GM12891 (cell line): ENCODE results near the gene SP100.

Source experiments
- POLR2A ChIP-seq: IDR thresholded peaks from 2 replicates; pipeline ENCODE4 v1.6.1; 2011; ENCODE audit warnings: low read depth, low read length, control low read depth
- POLR2AphosphoS5 ChIP-seq: IDR thresholded peaks from 2 replicates; pipeline ENCODE4 v1.6.1; 2011; ENCODE audit warnings: low read depth, low read length, control low read depth
- TAF1 ChIP-seq: IDR thresholded peaks from 2 replicates; pipeline ENCODE4 v1.6.1; 2011; ENCODE audit warnings: low read depth, low read length, control low read depth

DNA sequence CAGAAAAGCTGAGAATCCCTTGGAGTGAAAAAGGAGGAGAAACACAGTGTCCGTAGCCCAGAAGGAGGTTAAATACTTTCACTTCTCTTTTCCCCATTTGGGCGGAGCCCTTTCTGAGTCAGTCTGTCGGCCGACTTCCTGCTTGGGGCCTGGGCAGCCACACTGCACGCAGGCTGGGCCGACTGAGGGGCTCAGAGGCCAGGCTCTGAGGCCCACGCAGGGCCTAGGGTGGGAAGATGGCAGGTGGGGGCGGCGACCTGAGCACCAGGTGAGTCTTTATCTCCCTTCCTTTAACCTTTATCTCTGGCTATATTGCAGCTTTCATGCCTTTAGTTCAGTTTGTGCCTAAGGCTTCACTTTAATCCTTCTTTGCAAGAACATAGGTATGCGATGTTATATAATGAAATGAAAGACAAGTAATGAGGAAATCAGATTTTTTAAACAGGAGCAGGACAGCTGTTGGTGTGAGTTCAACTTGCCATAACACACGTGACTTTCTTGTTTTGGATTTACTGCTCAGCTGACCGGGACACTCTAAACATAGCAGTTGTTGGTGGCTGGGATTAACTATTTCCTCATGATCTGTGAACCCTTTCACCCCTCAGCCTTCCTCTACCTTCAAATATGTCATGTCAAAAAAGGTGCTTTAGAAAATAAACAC lies at the start of gene SP100:
- peak; percentile 94 for TF ChIP-seq POLR2AphosphoS5
- peak; percentile 89 for TF ChIP-seq POLR2A
- TF ChIP-seq TAF1: peak; percentile 88
